ENCODE results near the gene SNRNP40.

The SNRNP40 gene

GRCh38 chr1:31232689-31233088, 63.9 kb downstream of the SNRNP40 start:
- H3K9ac ChIP-seq (ENCODE audit: low read depth, low read length): no peak overlapping the region
- no peaks in the 10 kb centered on the region for H3K4me1 ChIP-seq (ENCODE audit: insufficient read depth, low read length)
- H3K9me3 ChIP-seq (ENCODE audit: control insufficient read depth, insufficient read depth, low read length): no peaks in the 10 kb centered on the region
- no peaks in the 10 kb centered on the region for H3K36me3 ChIP-seq (ENCODE audit: insufficient read depth, low read length)

DNA sequence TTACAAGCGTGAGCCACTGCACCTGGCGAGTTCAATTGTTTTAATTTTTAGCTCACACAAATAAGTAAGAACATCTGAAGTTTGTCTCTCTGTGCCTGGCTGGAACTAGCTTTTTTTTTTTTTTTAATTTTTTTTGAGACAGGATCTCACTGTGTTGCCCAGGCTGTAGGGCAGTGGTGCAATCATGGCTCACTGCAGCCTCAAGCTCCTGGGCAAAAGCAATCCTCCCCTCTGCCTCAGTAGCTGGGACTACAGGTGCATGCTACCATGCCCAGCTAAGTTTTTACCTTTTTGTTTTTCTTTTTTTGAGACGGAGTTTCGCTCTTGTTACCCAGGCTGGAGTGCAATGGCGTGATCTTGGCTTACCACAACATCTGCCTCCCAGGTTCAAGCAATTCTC, 64.8 kb downstream of the SNRNP40 start:
- H3K9me3 ChIP-seq (ENCODE audit: control insufficient read depth, insufficient read depth, low read length): no peaks in the 10 kb centered on the region

GRCh38 chr1:31230378-31230777, 66.2 kb downstream of the SNRNP40 start:
- H3K9ac ChIP-seq (ENCODE audit: low read depth, low read length): no peak overlapping the region
- H3K36me3 ChIP-seq (ENCODE audit: insufficient read depth, low read length): no peaks in the 10 kb centered on the region
- no peaks in the 10 kb centered on the region for H3K9me3 ChIP-seq (ENCODE audit: control insufficient read depth, insufficient read depth, low read length)
- no peaks in the 10 kb centered on the region for H3K4me1 ChIP-seq (ENCODE audit: insufficient read depth, low read length)

More for the DNA sequence above, 64.8 kb downstream of the SNRNP40 start:
- H3K36me3 ChIP-seq (ENCODE audit: insufficient read depth, low read length): no peaks in the 10 kb centered on the region
- H3K4me1 ChIP-seq (ENCODE audit: insufficient read depth, low read length): no peaks in the 10 kb centered on the region
- no peak overlapping the region for H3K9ac ChIP-seq (ENCODE audit: low read depth, low read length)

DNA sequence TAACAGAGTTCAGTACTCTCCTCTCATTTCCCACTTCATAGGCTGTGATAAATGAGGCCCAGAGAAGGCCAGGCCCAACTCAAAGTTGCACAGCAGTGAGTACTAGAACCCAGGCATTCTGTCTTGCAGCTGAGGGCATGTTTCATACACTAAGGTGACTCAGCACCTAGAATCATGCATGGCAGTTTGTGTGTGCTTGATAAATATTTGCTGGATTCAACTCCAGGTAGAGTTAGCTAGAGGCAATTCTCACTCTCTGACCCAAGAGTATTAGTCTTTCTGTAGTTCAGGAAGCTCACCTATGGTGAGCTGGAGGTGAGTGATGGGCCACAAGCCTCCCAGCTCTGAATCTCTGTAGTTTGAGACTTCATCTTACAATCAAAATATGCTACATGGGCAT, 67.6 kb downstream of the SNRNP40 start:
- H3K9ac ChIP-seq (ENCODE audit: low read depth, low read length): no peak overlapping the region

GRCh38 chr1:31227891-31228568, 68.6 kb downstream of the SNRNP40 start:
- no peaks in the 10 kb centered on the region for H3K9me3 ChIP-seq (ENCODE audit: control insufficient read depth, insufficient read depth, low read length)
- H3K4me1 ChIP-seq (ENCODE audit: insufficient read depth, low read length): no peaks in the 10 kb centered on the region
- H3K9ac ChIP-seq (ENCODE audit: low read depth, low read length): no peak overlapping the region
- no peaks in the 10 kb centered on the region for H3K36me3 ChIP-seq (ENCODE audit: insufficient read depth, low read length)

More for the DNA sequence above, 67.6 kb downstream of the SNRNP40 start:
- Histone ChIP-seq H3K4me1 (ENCODE audit: insufficient read depth, low read length) (no peaks in the 10 kb centered on the region), H3K9me3 (ENCODE audit: control insufficient read depth, insufficient read depth, low read length) (no peaks in the 10 kb centered on the region), H3K36me3 (ENCODE audit: insufficient read depth, low read length) (no peaks in the 10 kb centered on the region)

DNA sequence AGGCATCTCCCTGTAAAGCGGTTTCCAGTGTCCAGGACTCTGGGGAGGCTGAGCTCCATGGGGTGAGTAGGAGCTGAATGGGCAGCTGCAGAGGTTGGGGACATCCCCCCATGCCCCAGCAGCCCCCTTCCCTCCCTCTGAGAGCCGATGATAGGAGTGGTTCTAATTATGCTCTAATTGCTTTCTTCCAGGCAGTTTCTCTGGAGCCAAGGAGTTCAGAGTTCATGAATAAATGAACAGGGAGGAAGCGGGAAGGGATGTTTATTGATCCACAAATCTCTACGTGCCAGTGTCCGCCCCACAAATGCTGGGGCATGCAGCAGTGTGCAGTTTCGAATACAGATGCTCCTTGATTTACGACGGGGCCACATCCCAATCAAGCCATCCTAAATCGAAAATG, 72.5 kb downstream of the SNRNP40 start:
- no peaks in the 10 kb centered on the region for H3K9me3 ChIP-seq (ENCODE audit: control insufficient read depth, insufficient read depth, low read length)
- no peaks in the 10 kb centered on the region for H3K36me3 ChIP-seq (ENCODE audit: insufficient read depth, low read length)
- no peak overlapping the region for H3K9ac ChIP-seq (ENCODE audit: low read depth, low read length)
- 0 out of 2 replicates have a peak, but pooled peaks cover 3% of the 10 kb centered on the region for H3K4me1 ChIP-seq (ENCODE audit: insufficient read depth, low read length)

GRCh38 chr1:31222176-31222575, 74.4 kb downstream of the SNRNP40 start:
- no peak overlapping the region for H3K9ac ChIP-seq (ENCODE audit: low read depth, low read length)
- no peaks in the 10 kb centered on the region for H3K36me3 ChIP-seq (ENCODE audit: insufficient read depth, low read length)
- H3K9me3 ChIP-seq (ENCODE audit: control insufficient read depth, insufficient read depth, low read length): no peaks in the 10 kb centered on the region
- H3K4me1 ChIP-seq (ENCODE audit: insufficient read depth, low read length): 0 out of 2 replicates have a peak, but pooled peaks cover 3% of the 10 kb centered on the region

DNA sequence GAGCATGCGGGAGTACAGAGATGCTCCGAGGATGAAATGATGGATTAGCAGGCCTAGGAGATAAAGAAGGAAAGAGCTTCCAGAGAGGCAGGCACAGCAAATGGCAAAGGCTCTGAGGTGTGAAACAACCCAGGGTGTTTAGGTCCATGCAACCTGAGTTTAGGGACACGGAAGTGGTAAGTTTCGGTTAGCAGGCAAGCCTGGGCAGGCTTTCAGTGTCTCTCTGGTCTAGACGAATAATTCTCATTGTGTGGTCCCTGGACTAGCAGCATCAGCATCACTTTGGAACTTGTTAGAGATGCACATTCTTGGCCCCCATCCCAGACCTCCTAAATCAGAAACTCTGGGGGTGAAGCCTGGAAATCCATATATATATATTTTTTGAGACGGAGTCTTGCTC, 75.5 kb downstream of the SNRNP40 start:
- peaks cover 7% of the 10 kb centered on the region for H3K4me1 ChIP-seq (ENCODE audit: insufficient read depth, low read length)
- no peak overlapping the region for H3K9ac ChIP-seq (ENCODE audit: low read depth, low read length)
- H3K36me3 ChIP-seq (ENCODE audit: insufficient read depth, low read length): no peaks in the 10 kb centered on the region
- no peaks in the 10 kb centered on the region for H3K9me3 ChIP-seq (ENCODE audit: control insufficient read depth, insufficient read depth, low read length)

GRCh38 chr1:31219489-31219888, 77.1 kb downstream of the SNRNP40 start:
- Histone ChIP-seq H3K9ac (ENCODE audit: low read depth, low read length) (no peak overlapping the region), H3K9me3 (ENCODE audit: control insufficient read depth, insufficient read depth, low read length) (no peaks in the 10 kb centered on the region), H3K4me1 (ENCODE audit: insufficient read depth, low read length) (peaks cover 19% of the 10 kb centered on the region), H3K36me3 (ENCODE audit: insufficient read depth, low read length) (no peaks in the 10 kb centered on the region)

DNA sequence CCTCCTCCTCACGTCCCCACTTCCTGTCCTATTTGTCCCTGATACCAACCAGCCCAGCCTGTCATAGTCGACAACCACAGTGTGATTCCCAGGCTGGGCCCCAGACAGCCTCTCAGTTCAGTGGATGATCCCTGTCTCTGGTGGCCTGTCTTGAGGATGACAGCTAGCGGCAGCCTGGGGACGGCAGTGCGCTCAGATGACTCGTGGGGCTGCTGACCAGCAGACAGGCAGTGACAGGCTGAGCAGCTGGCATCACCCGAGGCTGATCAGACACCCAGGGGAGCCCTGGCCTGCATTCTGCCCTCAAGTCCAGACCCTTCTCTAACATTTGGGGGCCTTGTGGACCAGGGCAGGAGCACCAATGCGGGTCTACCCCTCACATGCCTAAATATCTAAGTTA, 77.9 kb downstream of the SNRNP40 start:
- Histone ChIP-seq H3K9me3 (ENCODE audit: control insufficient read depth, insufficient read depth, low read length) (no peaks in the 10 kb centered on the region), H3K9ac (ENCODE audit: low read depth, low read length) (no peak overlapping the region), H3K36me3 (ENCODE audit: insufficient read depth, low read length) (no peaks in the 10 kb centered on the region), H3K4me1 (ENCODE audit: insufficient read depth, low read length) (peaks cover 19% of the 10 kb centered on the region)

GRCh38 chr1:31216016-31216415, 80.6 kb downstream of the SNRNP40 start:
- Histone ChIP-seq H3K9me3 (ENCODE audit: control insufficient read depth, insufficient read depth, low read length) (no peaks in the 10 kb centered on the region), H3K4me1 (ENCODE audit: insufficient read depth, low read length) (peaks cover 19% of the 10 kb centered on the region), H3K36me3 (ENCODE audit: insufficient read depth, low read length) (no peaks in the 10 kb centered on the region), H3K9ac (ENCODE audit: low read depth, low read length) (no peak overlapping the region)

- Histone ChIP-seq H3K9ac (ENCODE audit: low read depth, low read length) (no peak overlapping the region), H3K36me3 (ENCODE audit: insufficient read depth, low read length) (no peaks in the 10 kb centered on the region), H3K4me1 (ENCODE audit: insufficient read depth, low read length) (peaks cover 16% of the 10 kb centered on the region), H3K9me3 (ENCODE audit: control insufficient read depth, insufficient read depth, low read length) (no peaks in the 10 kb centered on the region)
Measured at GRCh38 chr1:31215065-31215570, 81.5 kb downstream of the SNRNP40 start.

DNA sequence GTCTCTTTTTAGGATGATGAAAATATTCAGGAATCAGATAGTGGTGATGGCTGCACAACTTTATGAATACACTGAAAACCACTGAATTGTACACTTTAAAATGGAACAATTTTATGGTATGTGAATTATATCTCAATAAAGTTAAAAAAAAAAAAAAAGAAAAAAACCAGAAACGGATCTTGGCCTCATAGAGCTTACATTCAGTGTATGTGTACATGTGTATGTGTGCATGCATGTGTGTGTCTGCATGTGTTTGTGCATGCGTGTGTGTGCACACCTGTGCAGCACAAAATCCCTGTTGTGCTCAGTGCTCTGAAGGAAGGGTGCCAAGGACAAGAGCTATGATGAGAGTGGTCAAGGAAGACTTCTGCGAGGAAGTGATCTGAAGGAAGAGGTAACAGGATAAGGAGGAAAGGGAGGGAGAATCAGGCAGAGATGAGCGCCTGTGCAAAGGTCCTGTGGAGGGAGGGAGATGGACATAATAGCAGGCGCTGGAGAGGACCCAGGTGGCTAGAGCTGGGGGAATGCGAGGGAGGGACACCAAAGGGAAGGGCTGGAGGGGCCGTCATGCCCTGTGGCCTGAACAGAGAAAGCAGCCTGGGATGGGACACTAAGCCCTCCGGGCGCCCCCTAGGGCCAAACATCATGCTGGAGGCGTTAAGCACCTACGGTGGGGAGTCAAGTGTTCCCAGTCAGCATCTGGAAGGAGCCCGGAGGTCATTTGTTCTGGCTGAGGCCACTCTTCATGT, 82.1 kb downstream of the SNRNP40 start:
- peaks cover 16% of the 10 kb centered on the region for H3K4me1 ChIP-seq (ENCODE audit: insufficient read depth, low read length)
- no peak overlapping the region for H3K9ac ChIP-seq (ENCODE audit: low read depth, low read length)
- no peaks in the 10 kb centered on the region for H3K9me3 ChIP-seq (ENCODE audit: control insufficient read depth, insufficient read depth, low read length)
- H3K36me3 ChIP-seq (ENCODE audit: insufficient read depth, low read length): no peaks in the 10 kb centered on the region

All from ES-I3 (cell line).